Activated CD8-positive, alpha-beta T cell treated with anti-CD3 and anti-CD28 coated beads, Interleukin-2, amount 10 ng/mL, durations not matched to agents 7 days and 5 days (primary cell): ENCODE data around the gene SCLY. TPM values are rescaled to one million over a fixed set of nuclear protein-coding genes. Genes with fewer than 3 reads are reported as not detected.

Experiments
- ATAC-seq: fragments of 150-1000 bp; cut with Tn5 transposase; one replicate; pipeline ENCODE4 v1.10.0; 2021; ENCODE audit warnings: moderate library complexity
- CTCF ChIA-PET: fragments of 350-600 bp; sonication (Branson Sonifier 250); formaldehyde crosslinking; loops from one replicate; lab custom pipeline; 2021; ENCODE audit warnings: antibody characterized with exemption; lab: Charles Lee
- POLR2A ChIA-PET: fragments of 350-600 bp; sonication (Branson Sonifier 250); formaldehyde crosslinking; loops from one replicate; lab custom pipeline; 2021; ENCODE audit warnings: antibody characterized with exemption; lab: Charles Lee
- DNase-seq: peaks from one replicate; pipeline ENCODE4 v3.0.0-alpha.2; 2020
- H3K27ac Mint-ChIP-seq: one replicate; pipeline ENCODE4 v1.8.0; 2021; ENCODE audit warnings: mild to moderate bottlenecking, mixed read lengths
- H3K27me3 Mint-ChIP-seq: one replicate; pipeline ENCODE4 v1.8.0; 2021; ENCODE audit warnings: low read depth, mixed read lengths
- H3K36me3 Mint-ChIP-seq: one replicate; pipeline ENCODE4 v1.8.0; 2021; ENCODE audit warnings: low read depth, mixed read lengths
- H3K4me1 Mint-ChIP-seq: one replicate; pipeline ENCODE4 v1.8.0; 2021; ENCODE audit warnings: low read depth, mixed read lengths
- H3K4me3 Mint-ChIP-seq: one replicate; pipeline ENCODE4 v1.8.0; 2021; ENCODE audit warnings: mild to moderate bottlenecking, mixed read lengths
- H3K9me3 Mint-ChIP-seq: one replicate; pipeline ENCODE4 v1.8.0; 2022; ENCODE audit warnings: mixed read lengths; ENCODE audit not compliant: insufficient read depth
- total RNA-seq, 2 experiments: library from RNA; stranded (reverse); gene quantifications; one replicate each; pipeline ENCODE4 v1.2.3, GENCODE V29; 2021

The SCLY gene
- total RNA-seq, 2 experiments from 2014 or later = 34.1 to 40.4 TPM

DNA sequence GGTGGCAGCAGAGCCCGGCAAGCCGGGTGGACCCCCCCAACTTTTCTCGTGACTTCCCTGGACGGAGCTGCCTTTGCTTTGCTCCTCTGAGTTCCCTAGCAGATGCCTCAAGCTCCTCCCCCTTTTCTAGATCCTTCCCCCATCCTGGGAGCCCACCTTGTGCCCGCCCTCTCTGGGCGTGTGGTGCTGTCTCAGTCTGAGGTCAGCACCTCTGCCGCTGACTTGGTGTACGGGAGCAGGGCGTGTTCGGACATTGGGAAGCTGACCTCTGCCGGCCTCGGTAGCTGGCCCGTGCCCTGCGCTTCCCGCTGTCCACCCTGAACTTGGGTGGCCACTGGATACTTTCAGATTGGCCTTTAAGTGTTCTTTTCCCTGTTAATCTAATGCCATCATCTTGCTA lies 19.7 kb downstream of the SCLY start:
- POLR2A ChIA-PET = no interaction called here
- CTCF ChIA-PET = interaction anchor here (1.4 kb wide), 1 partner anchor 335 kb away, joined by 3 read pairs; no protein-coding TSS in a partner anchor
- no peak overlapping the region for H3K27ac Mint-ChIP-seq
- DNase-seq (no peak), ATAC-seq (no peak)
- H3K4me3 Mint-ChIP-seq = no peak overlapping the region
- peaks cover 70% of the 10 kb centered on the region for H3K36me3 Mint-ChIP-seq
- no peaks in the 10 kb centered on the region for H3K9me3 Mint-ChIP-seq
- H3K4me1 Mint-ChIP-seq = peaks cover 6% of the 10 kb centered on the region
- no peaks in the 10 kb centered on the region for H3K27me3 Mint-ChIP-seq

DNA sequence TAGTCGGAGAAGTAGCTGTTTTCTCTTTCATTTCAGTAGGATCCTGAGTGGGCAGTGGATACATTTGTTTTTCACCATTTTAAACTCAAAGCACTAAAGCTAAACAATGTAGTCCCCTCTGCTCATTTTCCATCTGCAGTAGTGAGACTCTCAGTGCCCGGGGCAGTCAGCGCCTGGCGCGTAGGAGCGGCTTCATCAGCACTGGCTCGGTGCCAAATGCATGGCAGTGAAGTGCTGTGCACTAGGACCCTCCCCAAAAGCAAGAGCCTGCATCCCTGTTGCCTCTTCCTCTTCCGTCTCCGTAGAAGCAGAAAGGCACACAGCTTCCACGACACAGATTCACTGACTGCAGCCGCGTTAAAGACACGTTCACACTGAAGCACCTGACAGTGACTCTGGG lies 20.3 kb downstream of the SCLY start:
- ATAC-seq (no peak), DNase-seq (no peak)
- Mint-ChIP-seq H3K27ac (no peak overlapping the region), H3K36me3 (peaks cover 71% of the 10 kb centered on the region), H3K4me3 (no peak overlapping the region), H3K4me1 (peaks cover 7% of the 10 kb centered on the region), H3K9me3 (no peaks in the 10 kb centered on the region), H3K27me3 (no peaks in the 10 kb centered on the region)
- POLR2A ChIA-PET = no interaction called here
- CTCF ChIA-PET = interaction anchor here (1.4 kb wide), 1 partner anchor 336 kb away, joined by 3 read pairs; no protein-coding TSS in a partner anchor

DNA sequence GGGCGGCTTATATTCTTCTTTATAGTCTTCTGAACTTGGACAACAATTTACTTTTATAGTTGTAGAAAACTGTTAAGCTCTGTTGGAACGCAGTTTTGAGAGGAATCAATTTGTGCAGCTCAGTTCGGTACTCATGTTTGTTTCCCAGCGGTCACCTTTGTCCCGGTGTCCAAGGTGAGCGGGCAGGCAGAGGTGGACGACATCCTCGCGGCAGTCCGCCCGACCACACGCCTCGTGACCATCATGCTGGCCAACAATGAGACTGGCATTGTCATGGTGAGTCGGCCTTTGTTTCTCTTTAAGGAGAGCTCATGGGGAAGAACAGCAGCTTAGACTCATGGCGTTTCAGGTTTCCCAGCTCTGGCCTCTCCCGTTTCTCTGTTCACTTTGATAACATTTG lies 20.8 kb downstream of the SCLY start:
- no peaks in the 10 kb centered on the region for H3K9me3 Mint-ChIP-seq
- ChIA-PET POLR2A (no interaction called here), CTCF (interaction anchor here (1.4 kb wide), 1 partner anchor 336 kb away, joined by 3 read pairs; no protein-coding TSS in a partner anchor)
- no peak for DNase-seq
- ATAC-seq = no peak
- no peaks in the 10 kb centered on the region for H3K27me3 Mint-ChIP-seq
- H3K4me1 Mint-ChIP-seq = peaks cover 8% of the 10 kb centered on the region
- H3K27ac Mint-ChIP-seq = no peak overlapping the region
- no peak overlapping the region for H3K4me3 Mint-ChIP-seq
- H3K36me3 Mint-ChIP-seq = peaks cover 70% of the 10 kb centered on the region

DNA sequence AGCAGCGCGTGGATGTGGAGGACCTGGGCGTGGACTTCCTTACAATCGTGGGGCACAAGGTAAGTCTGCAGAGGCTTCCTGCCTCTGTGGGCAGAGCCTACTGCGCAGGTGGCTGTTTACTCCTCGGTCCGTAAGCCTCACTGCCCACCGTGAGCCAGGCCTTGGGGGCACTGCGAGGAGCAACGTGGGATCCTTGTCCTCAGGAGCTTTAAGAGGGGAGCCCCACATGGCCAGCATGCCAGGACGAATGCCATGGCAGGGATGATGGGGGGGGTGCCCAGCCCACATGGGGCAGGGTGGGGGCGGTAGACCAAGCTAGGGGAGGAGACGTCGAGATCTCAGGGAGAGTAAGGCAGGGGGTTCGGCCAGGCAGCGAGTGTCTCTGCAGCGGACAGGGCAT lies 21.4 kb downstream of the SCLY start:
- Mint-ChIP-seq H3K27me3 (no peaks in the 10 kb centered on the region), H3K4me1 (peaks cover 14% of the 10 kb centered on the region)

DNA sequence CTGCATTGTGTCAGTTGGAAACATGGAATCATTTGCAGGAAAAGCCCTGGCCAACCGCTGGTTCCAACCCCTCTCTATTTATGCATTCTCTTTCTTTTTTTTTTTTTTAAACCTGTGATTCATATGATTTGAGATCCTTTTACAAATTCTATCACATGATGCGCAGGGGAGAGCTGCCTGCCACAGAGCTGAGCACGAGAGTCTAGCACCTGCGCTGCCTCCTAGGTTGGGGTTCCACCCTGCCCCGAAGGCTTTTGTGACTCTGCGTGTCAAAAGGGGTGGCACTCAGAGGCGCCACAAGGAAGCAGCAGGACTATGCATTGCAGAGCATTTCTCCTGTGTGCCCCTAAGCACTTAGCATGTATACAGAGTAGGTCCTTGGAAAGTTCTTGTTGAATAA lies 22.0 kb downstream of the SCLY start:
- Mint-ChIP-seq H3K27ac (no peak overlapping the region), H3K27me3 (no peaks in the 10 kb centered on the region), H3K9me3 (no peaks in the 10 kb centered on the region), H3K4me1 (peaks cover 15% of the 10 kb centered on the region), H3K36me3 (peaks cover 66% of the 10 kb centered on the region), H3K4me3 (no peak overlapping the region)
- POLR2A ChIA-PET = interaction anchor here (1.1 kb wide), 1 partner anchor 22 kb away, joined by 3 read pairs; the partner anchor contains the start of gene SCLY
- DNase-seq = no peak
- no peak for ATAC-seq
- CTCF ChIA-PET = no interaction called here

More for the DNA sequence above, 21.4 kb downstream of the SCLY start:
- Mint-ChIP-seq H3K36me3 (peaks cover 68% of the 10 kb centered on the region), H3K4me3 (no peak overlapping the region), H3K27ac (no peak overlapping the region), H3K9me3 (no peaks in the 10 kb centered on the region)
- ChIA-PET POLR2A (interaction anchor here (1.1 kb wide), 1 partner anchor 21 kb away, joined by 3 read pairs; the partner anchor contains the start of gene SCLY), CTCF (no interaction called here)
- no peak for DNase-seq
- ATAC-seq = no peak

DNA sequence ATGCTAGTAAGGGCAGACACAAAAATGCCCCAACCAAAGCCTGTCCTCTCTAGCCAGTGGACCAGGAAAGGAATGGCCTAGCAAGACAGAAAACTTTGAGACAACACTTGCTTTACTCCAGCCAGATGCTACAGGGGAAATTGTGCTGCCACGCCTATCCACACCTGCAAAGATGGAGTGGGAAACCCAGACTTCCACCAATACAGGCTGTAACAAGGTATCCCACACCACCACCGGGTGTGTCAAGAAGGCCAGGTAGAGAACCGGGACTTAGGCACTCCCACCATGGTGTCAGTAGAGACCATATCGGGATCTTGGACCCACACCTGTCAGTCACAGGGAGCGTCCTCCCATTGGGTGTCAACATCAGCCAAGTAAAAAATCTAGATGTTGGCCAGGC lies 23.1 kb downstream of the SCLY start:
- Mint-ChIP-seq H3K36me3 (peaks cover 67% of the 10 kb centered on the region), H3K27me3 (no peaks in the 10 kb centered on the region), H3K4me1 (peaks cover 15% of the 10 kb centered on the region), H3K27ac (no peak overlapping the region), H3K9me3 (no peaks in the 10 kb centered on the region), H3K4me3 (no peak overlapping the region)
- DNase-seq = no peak
- ATAC-seq = no peak
- ChIA-PET POLR2A (no interaction called here), CTCF (no interaction called here)

DNA sequence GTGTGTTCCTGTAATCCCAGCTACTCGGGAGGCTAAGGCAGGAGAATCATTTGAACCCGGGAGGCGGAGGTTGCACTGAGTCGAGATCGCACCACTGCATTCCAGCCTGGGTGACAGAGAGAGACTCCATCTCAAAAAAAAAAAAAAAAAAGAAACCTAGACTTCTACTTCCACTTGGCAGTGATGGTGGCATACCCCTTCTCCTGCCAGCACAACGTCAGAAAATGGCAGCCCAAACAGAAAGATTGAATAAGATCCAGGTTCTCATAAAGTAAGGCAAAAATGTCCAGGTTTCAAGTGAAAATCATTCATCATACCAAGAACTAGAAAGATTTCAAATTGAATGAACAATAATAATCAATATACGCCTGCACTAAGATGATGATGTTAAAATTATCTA lies 24.0 kb downstream of the SCLY start:
- no peak for ATAC-seq
- H3K9me3 Mint-ChIP-seq = no peaks in the 10 kb centered on the region
- H3K4me3 Mint-ChIP-seq = no peak overlapping the region
- no peak for DNase-seq
- H3K36me3 Mint-ChIP-seq = peaks cover 67% of the 10 kb centered on the region
- CTCF ChIA-PET = no interaction called here
- H3K27ac Mint-ChIP-seq = peak overlapping the region; percentile 32
- POLR2A ChIA-PET = no interaction called here
- H3K27me3 Mint-ChIP-seq = no peaks in the 10 kb centered on the region
- peaks cover 15% of the 10 kb centered on the region for H3K4me1 Mint-ChIP-seq

DNA sequence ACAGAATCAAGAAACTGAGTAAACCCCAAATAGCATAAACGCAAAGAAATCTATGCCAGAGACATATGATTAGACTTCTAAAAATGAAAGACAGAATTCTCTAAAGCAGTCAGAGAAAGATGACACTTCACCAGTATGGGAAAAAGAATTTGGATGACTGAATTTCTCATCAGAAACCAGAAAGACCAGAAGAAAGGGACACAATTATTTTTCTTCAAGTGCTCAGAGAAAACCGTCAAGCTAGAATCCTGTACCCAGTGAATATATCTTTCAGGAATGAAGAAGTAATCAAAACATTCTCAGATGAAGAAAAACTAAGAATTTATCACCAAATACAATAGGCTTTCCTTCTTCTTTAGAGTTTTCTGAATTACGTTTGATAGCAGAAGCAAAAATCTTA lies 25.1 kb downstream of the SCLY start:
- no peak for DNase-seq
- Mint-ChIP-seq H3K27me3 (no peaks in the 10 kb centered on the region), H3K4me3 (no peak overlapping the region), H3K4me1 (peaks cover 15% of the 10 kb centered on the region), H3K9me3 (no peaks in the 10 kb centered on the region), H3K27ac (no peak overlapping the region), H3K36me3 (peaks cover 57% of the 10 kb centered on the region)
- POLR2A ChIA-PET = no interaction called here
- CTCF ChIA-PET = no interaction called here
- no peak for ATAC-seq

DNA sequence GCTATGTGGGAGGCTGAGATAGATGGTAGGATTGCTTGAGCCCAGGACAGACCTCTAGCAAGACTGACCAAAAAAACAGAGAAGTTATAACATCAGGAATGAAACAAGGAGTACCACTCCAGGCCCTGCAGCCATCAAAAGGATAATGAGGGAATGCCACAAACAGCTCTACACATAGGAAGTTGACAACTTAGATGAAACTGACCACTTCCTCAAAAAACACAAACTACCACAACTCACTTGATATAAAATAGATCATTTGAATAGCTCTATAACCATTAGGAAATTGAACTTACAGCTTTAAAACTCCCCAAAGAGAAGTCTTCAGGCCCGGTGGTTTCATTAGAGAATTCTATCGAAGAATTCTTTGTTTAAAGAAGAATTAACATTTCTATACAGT lies 26.4 kb downstream of the SCLY start:
- peaks cover 46% of the 10 kb centered on the region for H3K36me3 Mint-ChIP-seq
- CTCF ChIA-PET = interaction anchor here (0.7 to 1.4 kb wide), 3 partner anchors 15 to 118 kb away, joined by 4 to 6 read pairs (median 5); no protein-coding TSS in a partner anchor

DNA sequence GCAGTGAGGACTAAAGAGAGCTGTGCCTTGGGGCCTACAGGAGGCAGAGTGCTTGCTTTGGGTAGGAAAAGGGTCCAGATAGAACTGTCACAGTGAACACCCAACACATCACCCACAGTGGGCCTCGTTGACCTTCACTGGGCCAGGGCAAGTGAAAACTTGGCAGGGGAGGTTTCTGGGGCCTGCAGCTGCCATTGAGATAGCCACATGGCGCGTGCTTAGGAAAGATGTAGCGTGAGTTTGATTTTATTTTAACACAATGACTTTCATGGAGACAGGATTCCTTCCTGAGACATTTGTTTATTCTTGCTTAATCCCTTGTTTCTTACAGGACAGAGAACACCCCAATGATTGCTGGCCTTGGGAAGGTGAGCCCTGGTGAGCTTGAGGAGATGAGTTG lies 30.1 kb downstream of the SCLY start:
- Mint-ChIP-seq H3K27me3 (no peaks in the 10 kb centered on the region), H3K9me3 (no peaks in the 10 kb centered on the region), H3K4me1 (peaks cover 12% of the 10 kb centered on the region), H3K27ac (no peak overlapping the region), H3K36me3 (peaks cover 14% of the 10 kb centered on the region), H3K4me3 (no peak overlapping the region)
- POLR2A ChIA-PET = no interaction called here
- DNase-seq (peak; percentile 18), ATAC-seq (no peak)
- CTCF ChIA-PET = interaction anchor here (0.8 kb wide), 1 partner anchor 49 kb away, joined by 3 read pairs; no protein-coding TSS in a partner anchor

More for the DNA sequence above, 26.4 kb downstream of the SCLY start:
- no peaks in the 10 kb centered on the region for H3K9me3 Mint-ChIP-seq
- H3K4me1 Mint-ChIP-seq = peaks cover 15% of the 10 kb centered on the region
- peak overlapping the region; percentile 58 for H3K27ac Mint-ChIP-seq
- no peaks in the 10 kb centered on the region for H3K27me3 Mint-ChIP-seq
- no peak overlapping the region for H3K4me3 Mint-ChIP-seq
- DNase-seq (no peak), ATAC-seq (no peak)
- POLR2A ChIA-PET = no interaction called here

DNA sequence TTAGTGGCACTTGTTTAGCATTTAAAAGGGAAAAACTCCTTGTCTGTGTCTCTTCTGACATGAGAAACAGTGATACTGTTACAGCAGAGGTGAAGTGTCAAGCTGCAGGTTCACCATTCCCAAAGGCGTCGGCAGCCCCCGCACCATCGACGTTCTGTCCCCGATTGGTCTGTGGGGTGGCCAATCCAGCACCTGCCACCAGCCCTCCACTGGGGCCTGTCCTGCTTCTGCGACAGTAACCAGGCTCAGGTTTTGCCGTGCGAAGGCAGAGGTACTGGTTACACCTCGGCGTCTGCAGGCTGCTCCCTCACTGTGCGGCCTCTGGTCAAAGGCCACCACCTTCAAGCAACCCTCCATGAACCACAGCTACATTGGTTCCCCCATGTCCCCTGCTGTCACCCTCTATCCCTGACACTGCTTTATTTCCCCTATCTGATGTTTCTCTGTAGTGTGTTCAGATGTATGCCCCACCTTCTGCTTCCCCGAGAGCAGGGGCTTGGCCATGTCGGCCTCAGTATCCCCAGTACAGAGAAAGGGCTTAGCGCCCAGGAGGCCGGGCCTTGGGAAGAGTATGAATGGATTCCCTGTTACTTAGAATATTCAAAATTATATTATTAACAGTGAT lies 30.7 kb downstream of the SCLY start:
- POLR2A ChIA-PET = no interaction called here
- Mint-ChIP-seq H3K36me3 (peaks cover 11% of the 10 kb centered on the region), H3K4me1 (peaks cover 9% of the 10 kb centered on the region), H3K9me3 (no peaks in the 10 kb centered on the region), H3K27ac (no peak overlapping the region), H3K27me3 (no peaks in the 10 kb centered on the region), H3K4me3 (no peak overlapping the region)
- CTCF ChIA-PET = interaction anchor here (0.8 kb wide), 1 partner anchor 48 kb away, joined by 3 read pairs; no protein-coding TSS in a partner anchor
- DNase-seq (peak; percentile 19), ATAC-seq (no peak)

DNA sequence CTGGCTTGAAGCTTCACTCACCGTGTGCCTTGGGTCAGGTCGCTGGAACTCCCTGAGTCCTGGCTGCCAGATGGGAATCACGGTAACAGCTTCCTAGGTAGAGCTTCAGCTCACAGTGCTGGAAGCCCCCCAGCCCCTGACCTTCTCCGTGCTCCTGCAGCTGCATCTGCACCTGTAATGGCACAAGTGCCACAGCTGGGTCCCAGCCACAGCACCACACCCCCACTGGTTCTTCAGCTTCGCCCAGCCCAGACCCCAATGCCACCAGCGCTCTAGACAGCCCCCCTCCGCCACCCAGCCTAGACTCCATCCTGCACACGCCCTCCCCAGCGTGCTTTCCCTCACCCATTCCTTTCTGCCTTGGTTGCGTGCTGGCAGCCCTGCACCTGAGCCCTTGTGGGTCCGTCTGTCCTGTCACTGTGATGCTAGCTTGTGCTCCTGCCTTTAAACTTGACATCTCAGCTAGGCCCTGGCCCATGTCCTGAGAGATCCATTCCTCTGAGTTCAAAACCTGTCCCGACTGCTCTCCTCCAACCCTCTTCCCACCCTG lies 31.8 kb downstream of the SCLY start:
- CTCF ChIA-PET = no interaction called here
- H3K27ac Mint-ChIP-seq = peak overlapping the region; percentile 10
- peaks cover 4% of the 10 kb centered on the region for H3K36me3 Mint-ChIP-seq
- DNase-seq (peak; percentile 16), ATAC-seq (no peak)
- H3K4me1 Mint-ChIP-seq = no peaks in the 10 kb centered on the region
- POLR2A ChIA-PET = no interaction called here
- H3K4me3 Mint-ChIP-seq = no peak overlapping the region
- H3K9me3 Mint-ChIP-seq = no peaks in the 10 kb centered on the region
- no peaks in the 10 kb centered on the region for H3K27me3 Mint-ChIP-seq
